Endothelial cell of umbilical vein (primary cell): ENCODE measurements around the gene CS. TPM values are rescaled to one million over a fixed set of nuclear protein-coding genes. Genes with fewer than 3 reads are reported as not detected.

ENCODE experiments used
- BruUV-seq: library from RNA; stranded (reverse); fragments of 400-500 nt; replicated peaks from 2 replicates; lab custom pipeline; 2021; lab: Mats Ljungman, UMichigan
- CTCF ChIA-PET: fragments of 300-600, 350-600 bp; sonication (Branson Sonifier 250); formaldehyde crosslinking; loops from one replicate; lab custom pipeline; 2021; ENCODE audit warnings: antibody characterized with exemption, inconsistent platforms; lab: Charles Lee
- POLR2A ChIA-PET: fragments of 300-600, 350-600 bp; sonication (Branson Sonifier 250); formaldehyde crosslinking; loops from one replicate; lab custom pipeline; 2021; ENCODE audit warnings: antibody characterized with exemption, inconsistent platforms; lab: Charles Lee
- DNase-seq: peaks from one replicate; pipeline ENCODE4 v3.0.0-alpha.2; 2011; ENCODE audit warnings: low read depth, low spot score
- FAIRE-seq: peaks from 2 replicates; lab custom pipeline; 2011; peaks lifted over from hg19 to GRCh38; lab: Jason Lieb, UNC
- H2AFZ ChIP-seq: 2 replicates; pipeline ENCODE4 v1.6.0; 2012; ENCODE audit warnings: low read depth, low read length, control low read depth, inconsistent platforms
- H3K27ac ChIP-seq: 2 replicates; pipeline ENCODE4 v1.5.1; 2011; ENCODE audit warnings: low read depth, mild to moderate bottlenecking, control low read depth, low read length, moderate library complexity; ENCODE audit not compliant: insufficient read depth
- H3K27me3 ChIP-seq, 2 experiments: 2 replicates each; pipeline versions ENCODE4 v1.6.0 to v1.6.1; 2011; ENCODE audit warnings: low read length in 2 of 2, mixed read lengths in 1 of 2; ENCODE audit not compliant: control insufficient read depth in 2 of 2, insufficient read depth in 2 of 2
- H3K36me3 ChIP-seq, 2 experiments: 2 replicates in 1 of 2; 3 replicates in 1 of 2; pipeline ENCODE4 v1.5.1; 2011; ENCODE audit warnings: low read length in 2 of 2, mild to moderate bottlenecking in 1 of 2, moderate library complexity in 1 of 2; ENCODE audit not compliant: control insufficient read depth in 2 of 2, insufficient read depth in 2 of 2; ENCODE audit errors: extremely low read depth in 1 of 2
- H3K4me1 ChIP-seq: 3 replicates; pipeline ENCODE4 v1.5.1; 2011; ENCODE audit warnings: mild to moderate bottlenecking, low read length; ENCODE audit not compliant: control insufficient read depth, insufficient read depth; ENCODE audit errors: extremely low read depth
- H3K4me2 ChIP-seq: 2 replicates; pipeline ENCODE4 v1.6.1; 2011; ENCODE audit warnings: low read length, control low read depth, mixed read lengths; ENCODE audit not compliant: insufficient read depth
- H3K4me3 ChIP-seq, 3 experiments: fragments of 200-600 bp in 1 of 3; sonication (generic), shearing (Covaris generic) in 1 of 3; replicated peaks in 1 of 3; 2 replicates each; pipeline ENCODE4 v1.5.1; 2011 to 2016; ENCODE audit warnings: control low read depth in 3 of 3, low read length in 3 of 3, mild to moderate bottlenecking in 2 of 3, inconsistent platforms in 1 of 3, low read depth in 1 of 3, moderate library complexity in 1 of 3; ENCODE audit not compliant: insufficient read depth in 1 of 3
- H3K79me2 ChIP-seq: 2 replicates; pipeline ENCODE4 v1.6.0; 2012; ENCODE audit warnings: low read length, inconsistent platforms; ENCODE audit not compliant: control insufficient read depth, insufficient read depth
- H3K9ac ChIP-seq: replicated peaks from 2 replicates; pipeline ENCODE3; 2011; ENCODE audit warnings: low read length, control low read depth; ENCODE audit not compliant: insufficient read depth; ENCODE audit errors: extremely low read depth
- H3K9me1 ChIP-seq: replicated peaks from 3 replicates; pipeline ENCODE4 v1.6.0; 2011; ENCODE audit warnings: mild to moderate bottlenecking, low read length; ENCODE audit not compliant: control insufficient read depth, insufficient read depth; ENCODE audit errors: extremely low read depth
- H3K9me3 ChIP-seq: replicated peaks from 2 replicates; pipeline ENCODE4 v1.5.1; 2012; ENCODE audit warnings: low read length, inconsistent platforms; ENCODE audit not compliant: control insufficient read depth, insufficient read depth
- H4K20me1 ChIP-seq: replicated peaks from 2 replicates; pipeline ENCODE3; 2011; ENCODE audit warnings: mild to moderate bottlenecking, low read length; ENCODE audit not compliant: control insufficient read depth, insufficient read depth; ENCODE audit errors: extremely low read depth
- EZH2 ChIP-seq: IDR thresholded peaks from 2 replicates; pipeline ENCODE4 v1.6.1; 2012; ENCODE audit warnings: borderline replicate concordance, low read depth, mild to moderate bottlenecking, moderate library complexity, low read length, inconsistent platforms; ENCODE audit not compliant: severe bottlenecking
- FOS ChIP-seq: IDR thresholded peaks from 2 replicates; pipeline ENCODE4 v1.6.1; 2011; ENCODE audit warnings: mild to moderate bottlenecking, low read length, moderate library complexity, borderline replicate concordance; ENCODE audit not compliant: insufficient read depth
- GATA2 ChIP-seq: IDR thresholded peaks from 2 replicates; pipeline ENCODE4 v1.7.0; 2011; ENCODE audit warnings: low read depth, mild to moderate bottlenecking, moderate library complexity, mixed read lengths, low read length; ENCODE audit not compliant: insufficient read length, insufficient read depth
- JUN ChIP-seq: IDR thresholded peaks from 2 replicates; pipeline ENCODE4 v1.6.1; 2011; ENCODE audit warnings: borderline replicate concordance, low read depth; ENCODE audit not compliant: insufficient read length, insufficient read depth
- MYC ChIP-seq: IDR thresholded peaks from one replicate; pipeline ENCODE4 v1.6.1; 2011; ENCODE audit warnings: mild to moderate bottlenecking, low read depth, low read length
- POLR2A ChIP-seq: IDR thresholded peaks from 2 replicates; pipeline ENCODE4 v1.6.1; 2012; ENCODE audit warnings: low read depth, mild to moderate bottlenecking, control low read depth, low read length
- POLR2AphosphoS5 ChIP-seq: IDR thresholded peaks from 2 replicates; pipeline ENCODE4 v1.6.1; 2012; ENCODE audit warnings: low read depth, mild to moderate bottlenecking, control low read depth, low read length, moderate library complexity; ENCODE audit not compliant: insufficient read depth
- dilution Hi-C: fragments of 300-500 bp; cut with MboI; formaldehyde crosslinking; loops from one replicate; pipeline ENCODE4 v1.15.0; 2019; ENCODE audit warnings: low sequenced_read_pairs; ENCODE audit not compliant: extremely low pct_ligation_motif_present
- intact Hi-C: fragments of 100-400 bp; cut with micrococcal nuclease; formaldehyde crosslinking; loops from one replicate; pipeline ENCODE4 v1.10.0; 2022
- polyA plus RNA-seq, 4 experiments: library from polyadenylated mRNA; depleted of rRNA in 3 of 4; stranded (reverse) in 3 of 4; unstranded in 1 of 4; fragments of >200 nt; gene quantifications; 2 replicates each; pipeline versions ENCODE4 v1.2.1 to v1.2.3, GENCODE V29; 2011 to 2012; ENCODE audit warnings: missing spikeins in 1 of 4
- total RNA-seq: library from RNA; stranded (reverse); gene quantifications from 2 replicates; pipeline ENCODE4 v1.2.3, GENCODE V29; 2021
- TF ChIP-seq, protein P1 (sequence below): IDR thresholded peaks from 2 replicates; pipeline ENCODE4 v1.6.1; 2011; ENCODE audit not compliant: insufficient read depth, insufficient read length
- TF ChIP-seq, protein P2 (sequence below), 2 donors: IDR thresholded peaks; 1 replicate in 1 of 2; 2 replicates in 1 of 2; pipeline ENCODE4 v1.5.1; 2011; ENCODE audit warnings: low read length in 2 of 2, mild to moderate bottlenecking in 2 of 2, moderate library complexity in 2 of 2, control low read depth in 1 of 2, inconsistent platforms in 1 of 2, low read depth in 1 of 2; ENCODE audit not compliant: insufficient read depth in 1 of 2; ENCODE audit errors: extremely low read depth in 1 of 2

The CS gene
- total and polyA plus RNA-seq, 2 donors (not counting 3 experiments of a cell fraction or from before 2014, with no cell fraction given) = 129 to 312 TPM

DNA sequence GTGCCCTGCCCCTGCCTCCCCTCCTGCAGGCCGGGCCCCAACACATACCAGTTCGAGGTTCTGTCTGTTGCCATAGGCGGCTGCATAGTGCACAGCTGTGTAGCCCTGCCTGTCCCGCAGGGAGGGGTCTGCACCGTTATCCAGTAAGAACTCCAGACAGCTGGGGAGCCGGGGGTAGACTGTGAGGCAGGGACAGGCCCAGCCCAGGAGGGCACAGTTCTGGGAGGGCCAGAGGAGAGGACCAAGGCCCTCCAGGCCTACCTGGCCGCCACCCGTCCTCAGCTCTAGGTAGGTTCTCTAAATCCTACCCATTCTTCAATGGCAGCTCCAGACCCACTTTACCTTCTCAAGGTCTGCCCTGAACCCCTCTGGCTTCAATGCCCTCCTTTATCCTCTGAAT, 51.4 kb downstream of the CS start:
- Histone ChIP-seq H3K27ac (no peak overlapping the region), H2AFZ (no peak overlapping the region), H3K4me3 (no peak overlapping the region), H3K27me3 (no peaks in the 10 kb centered on the region), H3K4me2 (no peak overlapping the region), H4K20me1 (no peaks in the 10 kb centered on the region), H3K9me1 (no peaks in the 10 kb centered on the region), H3K36me3 (peaks cover 35 to 67% of the 10 kb centered on the region in 2 experiments), H3K9me3 (no peaks in the 10 kb centered on the region), H3K79me2 (no peaks in the 10 kb centered on the region), H3K4me1 (no peaks in the 10 kb centered on the region), H3K9ac (no peak overlapping the region)
- no peak for TF ChIP-seq JUN
- TF ChIP-seq, protein P1, sequence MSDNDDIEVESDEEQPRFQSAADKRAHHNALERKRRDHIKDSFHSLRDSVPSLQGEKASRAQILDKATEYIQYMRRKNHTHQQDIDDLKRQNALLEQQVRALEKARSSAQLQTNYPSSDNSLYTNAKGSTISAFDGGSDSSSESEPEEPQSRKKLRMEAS = no peak
- no TSS peak for BruUV-seq
- CTCF ChIA-PET = interaction anchor here (2.8 kb wide), 1 partner anchor 10 kb away, joined by 11 read pairs; the partner anchor contains the start of gene ANKRD52
- POLR2A ChIA-PET = no interaction called here
- intact Hi-C loops (no loop called here), dilution Hi-C loops (no loop called here)
- FAIRE-seq (no peak), DNase-seq (no peak)

DNA sequence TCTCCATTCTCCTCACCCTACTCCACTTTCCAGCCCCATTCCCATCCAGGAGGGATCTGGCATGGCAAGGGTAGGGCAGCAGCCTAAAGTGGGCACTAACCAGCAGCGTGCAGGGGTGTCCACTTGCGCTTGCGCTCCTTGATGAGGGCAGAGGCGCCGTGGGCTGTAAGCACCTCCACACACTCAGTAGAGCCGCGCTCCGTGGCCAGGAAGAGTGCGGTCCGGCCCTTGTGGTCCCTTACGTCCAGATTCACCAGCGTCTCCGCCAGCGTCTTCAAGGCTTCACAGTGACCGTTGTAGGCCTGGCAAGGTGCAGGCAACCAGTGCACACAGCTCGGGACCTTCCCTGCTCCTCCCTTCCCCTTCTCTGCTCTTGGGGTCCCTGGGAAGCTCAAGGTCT, 52.2 kb downstream of the CS start:
- BruUV-seq = no TSS peak
- no peak overlapping the region for H2AFZ ChIP-seq
- H3K4me2 ChIP-seq = no peak overlapping the region
- no peaks in the 10 kb centered on the region for H3K9me3 ChIP-seq
- dilution Hi-C loops (no loop called here), intact Hi-C loops (no loop called here)
- no peak for TF ChIP-seq EZH2
- TF ChIP-seq FOS = no peak
- TF ChIP-seq, protein P1 = no peak
- TF ChIP-seq POLR2A = no peak
- no peak for TF ChIP-seq JUN
- TF ChIP-seq GATA2 = no peak
- TF ChIP-seq POLR2AphosphoS5 = no peak
- TF ChIP-seq MYC = no peak
- TF ChIP-seq, protein P2, sequence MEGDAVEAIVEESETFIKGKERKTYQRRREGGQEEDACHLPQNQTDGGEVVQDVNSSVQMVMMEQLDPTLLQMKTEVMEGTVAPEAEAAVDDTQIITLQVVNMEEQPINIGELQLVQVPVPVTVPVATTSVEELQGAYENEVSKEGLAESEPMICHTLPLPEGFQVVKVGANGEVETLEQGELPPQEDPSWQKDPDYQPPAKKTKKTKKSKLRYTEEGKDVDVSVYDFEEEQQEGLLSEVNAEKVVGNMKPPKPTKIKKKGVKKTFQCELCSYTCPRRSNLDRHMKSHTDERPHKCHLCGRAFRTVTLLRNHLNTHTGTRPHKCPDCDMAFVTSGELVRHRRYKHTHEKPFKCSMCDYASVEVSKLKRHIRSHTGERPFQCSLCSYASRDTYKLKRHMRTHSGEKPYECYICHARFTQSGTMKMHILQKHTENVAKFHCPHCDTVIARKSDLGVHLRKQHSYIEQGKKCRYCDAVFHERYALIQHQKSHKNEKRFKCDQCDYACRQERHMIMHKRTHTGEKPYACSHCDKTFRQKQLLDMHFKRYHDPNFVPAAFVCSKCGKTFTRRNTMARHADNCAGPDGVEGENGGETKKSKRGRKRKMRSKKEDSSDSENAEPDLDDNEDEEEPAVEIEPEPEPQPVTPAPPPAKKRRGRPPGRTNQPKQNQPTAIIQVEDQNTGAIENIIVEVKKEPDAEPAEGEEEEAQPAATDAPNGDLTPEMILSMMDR (IDR thresholded peaks at IDR 0.05; ENCODE audit: extremely low read depth in 1 of 2, insufficient read depth in 1 of 2, low read depth in 1 of 2, low read length in 2 of 2) = no peak
- POLR2A ChIA-PET = interaction anchor here (0.7 kb wide), 1 partner anchor 99 kb away, joined by 4 read pairs; no protein-coding TSS in a partner anchor
- CTCF ChIA-PET = interaction anchor here (0.9 to 2.8 kb wide), 4 partner anchors 9 to 110 kb away, joined by 3 to 11 read pairs (median 4); partner anchors contain the start of gene ANKRD52
- no peak overlapping the region for H3K9ac ChIP-seq
- H3K9me1 ChIP-seq = no peaks in the 10 kb centered on the region
- H3K27me3 ChIP-seq = no peaks in the 10 kb centered on the region
- no peak for DNase-seq
- no peak for FAIRE-seq
- no peak overlapping the region for H3K4me3 ChIP-seq
- no peaks in the 10 kb centered on the region for H3K79me2 ChIP-seq
- H3K36me3 ChIP-seq = peaks cover 28 to 66% of the 10 kb centered on the region in 2 experiments
- H3K27ac ChIP-seq = no peak overlapping the region
- H4K20me1 ChIP-seq = no peaks in the 10 kb centered on the region
- no peaks in the 10 kb centered on the region for H3K4me1 ChIP-seq
